NB4 (cell line): ENCODE measurements around the gene SEL1L2.

Experiments used
- CTCF ChIP-seq: IDR thresholded peaks from one replicate; pipeline ENCODE4 v1.5.1; 2012; ENCODE audit warnings: low read depth, low read length
- MYC ChIP-seq: IDR thresholded peaks from 2 replicates; pipeline ENCODE4 v1.6.1; 2011; ENCODE audit warnings: low read depth, low read length
- POLR2A ChIP-seq: IDR thresholded peaks from 2 replicates; pipeline ENCODE4 v1.6.1; 2011; ENCODE audit warnings: mild to moderate bottlenecking; ENCODE audit not compliant: insufficient read length; ENCODE audit errors: extremely low read depth

- no peak for TF ChIP-seq CTCF
- TF ChIP-seq POLR2A: no peak
- no peak for TF ChIP-seq MYC
Measured at GRCh38 chr20:13810446-13810845, 180.0 kb downstream of the SEL1L2 start.
